Keratinocyte (primary cell): ENCODE data around the gene HBG2. TPM values are rescaled to one million over a fixed set of nuclear protein-coding genes. Genes with fewer than 3 reads are reported as not detected.
"Not testable (repeated sequence)": the region's sequence is repeated elsewhere in the genome, so short reads cannot be mapped to it uniquely, and the experiment has no call there.

Source experiments
- DNase-seq: peaks from one replicate; pipeline ENCODE4 v3.0.0-alpha.2; 2011; ENCODE audit warnings: low read depth, missing footprints, low spot score
- FAIRE-seq: peaks from 2 replicates; lab custom pipeline; 2011; peaks lifted over from hg19 to GRCh38; lab: Jason Lieb, UNC
- H2AFZ ChIP-seq: 2 replicates; pipeline ENCODE4 v1.6.0; 2012; ENCODE audit warnings: low read length, control low read depth, inconsistent platforms; ENCODE audit not compliant: control insufficient read depth
- H3K27ac ChIP-seq: 2 replicates; pipeline ENCODE4 v1.5.1; 2011; ENCODE audit warnings: low read length; ENCODE audit not compliant: control insufficient read depth, insufficient read depth
- H3K27me3 ChIP-seq: 3 replicates; pipeline ENCODE4 v1.6.0; 2011; ENCODE audit warnings: low read length; ENCODE audit not compliant: control insufficient read depth, insufficient read depth; ENCODE audit errors: extremely low read depth
- H3K36me3 ChIP-seq, 2 experiments: 2 replicates in 1 of 2; 3 replicates in 1 of 2; pipeline ENCODE4 v1.5.1; 2011; ENCODE audit warnings: low read length in 2 of 2, mild to moderate bottlenecking in 1 of 2; ENCODE audit not compliant: control insufficient read depth in 2 of 2, insufficient read depth in 2 of 2; ENCODE audit errors: extremely low read depth in 1 of 2
- H3K4me1 ChIP-seq: 3 replicates; pipeline ENCODE4 v1.5.1; 2011; ENCODE audit warnings: low read length; ENCODE audit not compliant: control insufficient read depth, insufficient read depth; ENCODE audit errors: extremely low read depth
- H3K4me2 ChIP-seq: 3 replicates; pipeline ENCODE4 v1.6.0; 2011; ENCODE audit warnings: low read depth, low read length; ENCODE audit not compliant: control insufficient read depth, insufficient read depth; ENCODE audit errors: extremely low read depth
- H3K4me3 ChIP-seq, 3 experiments: fragments of 200-600 bp in 1 of 3; sonication (generic) in 1 of 3; 2 replicates in 2 of 3; 3 replicates in 1 of 3; pipeline ENCODE4 v1.5.1; 2011 to 2016; ENCODE audit warnings: low read length in 3 of 3, mild to moderate bottlenecking in 3 of 3, control low read depth in 2 of 3, inconsistent platforms in 1 of 3, low read depth in 1 of 3, mixed read lengths in 1 of 3, mixed run types in 1 of 3, moderate library complexity in 1 of 3; ENCODE audit not compliant: control insufficient read depth in 2 of 3, insufficient read depth in 2 of 3; ENCODE audit errors: extremely low read depth in 1 of 3
- H3K79me2 ChIP-seq: 2 replicates; pipeline ENCODE4 v1.6.0; 2012; ENCODE audit warnings: low read length; ENCODE audit not compliant: control insufficient read depth, insufficient read depth
- H3K9ac ChIP-seq: 3 replicates; pipeline ENCODE4 v1.6.0; 2011; ENCODE audit warnings: low read length; ENCODE audit not compliant: control insufficient read depth, insufficient read depth; ENCODE audit errors: extremely low read depth
- H3K9me1 ChIP-seq: 3 replicates; pipeline ENCODE4 v1.6.0; 2011; ENCODE audit warnings: low read length; ENCODE audit not compliant: control insufficient read depth, insufficient read depth; ENCODE audit errors: extremely low read depth
- H3K9me3 ChIP-seq: 2 replicates; pipeline ENCODE4 v1.5.1; 2012; ENCODE audit warnings: low read depth, low read length; ENCODE audit not compliant: control insufficient read depth
- H4K20me1 ChIP-seq: 3 replicates; pipeline ENCODE4 v1.6.0; 2011; ENCODE audit warnings: low read length; ENCODE audit not compliant: control insufficient read depth, insufficient read depth; ENCODE audit errors: extremely low read depth
- CTCF ChIP-seq, 3 experiments: IDR thresholded peaks in 1 of 3; conservative IDR thresholded peaks in 1 of 3; optimal IDR thresholded peaks in 1 of 3; 2 replicates in 2 of 3; 3 replicates in 1 of 3; pipeline versions ENCODE3 to v1.5.1; 2011; ENCODE audit warnings: low read length in 3 of 3, mild to moderate bottlenecking in 3 of 3, moderate library complexity in 2 of 3, control low read depth in 1 of 3, inconsistent platforms in 1 of 3; ENCODE audit not compliant: insufficient read depth in 2 of 3; ENCODE audit errors: extremely low read depth in 1 of 3
- EZH2 ChIP-seq: IDR thresholded peaks from one replicate; pipeline ENCODE4 v1.6.1; 2012; ENCODE audit warnings: inconsistent platforms, mild to moderate bottlenecking, low read length, moderate library complexity
- dilution Hi-C: fragments of 300-500 bp; cut with MboI; formaldehyde crosslinking; loops from one replicate; pipeline ENCODE4 v1.7.0; 2020; ENCODE audit warnings: low sequenced_read_pairs; ENCODE audit not compliant: extremely low pct_ligation_motif_present
- polyA plus RNA-seq, 5 experiments: library from polyadenylated mRNA; depleted of rRNA in 3 of 5; stranded (reverse) in 3 of 5; stranded (forward) in 1 of 5; unstranded in 1 of 5; fragments of >200 nt; gene quantifications; 1 replicate in 1 of 5; 2 replicates in 3 of 5; 3 replicates in 1 of 5; pipeline versions ENCODE4 v1.2.1 to v1.2.3, GENCODE V29; 2011 to 2012; ENCODE audit warnings: missing spikeins in 2 of 5, low read depth in 1 of 5, low replicate concordance in 1 of 5

Gene HBG2
- polyA plus RNA-seq, 1 donor (not counting 4 experiments of a cell fraction or from before 2014, with no cell fraction given) = 0.73 TPM

GRCh38 chr11:5248498-5248897 lies 6.1 kb downstream of the HBG2 start:
- H3K27ac ChIP-seq, H3K9me1 ChIP-seq, dilution Hi-C loops, FAIRE-seq, H3K4me2 ChIP-seq, H3K9me3 ChIP-seq, H3K79me2 ChIP-seq, H3K9ac ChIP-seq, DNase-seq, H2AFZ ChIP-seq, H3K27me3 ChIP-seq, H4K20me1 ChIP-seq, H3K36me3 ChIP-seq, H3K4me1 ChIP-seq, H3K4me3 ChIP-seq: not testable (repeated sequence)

GRCh38 chr11:5247472-5248192 lies 6.9 kb downstream of the HBG2 start:
- Histone ChIP-seq H3K4me2 (no peak overlapping the region), H3K27ac (no peak overlapping the region), H3K27me3 (no peaks in the 10 kb centered on the region), H4K20me1 (no peaks in the 10 kb centered on the region), H3K9me3 (no peaks in the 10 kb centered on the region), H3K9ac (no peak overlapping the region), H3K9me1 (no peaks in the 10 kb centered on the region), H2AFZ (no peak overlapping the region), H3K4me1 (no peaks in the 10 kb centered on the region), H3K36me3 (no peaks in the 10 kb centered on the region), H3K4me3 (no peak overlapping the region), H3K79me2 (no peaks in the 10 kb centered on the region)
- no peak for DNase-seq
- TF ChIP-seq EZH2 = no peak
- no peak for FAIRE-seq
- dilution Hi-C loops = no loop called here

GRCh38 chr11:5246772-5247471 lies 7.7 kb downstream of the HBG2 start:
- Histone ChIP-seq H3K9me1 (no peaks in the 10 kb centered on the region), H3K4me2 (no peak overlapping the region), H3K4me3 (no peak overlapping the region), H3K36me3 (no peaks in the 10 kb centered on the region), H3K79me2 (no peaks in the 10 kb centered on the region), H2AFZ (no peak overlapping the region), H3K27ac (no peak overlapping the region), H3K27me3 (no peaks in the 10 kb centered on the region), H4K20me1 (no peaks in the 10 kb centered on the region), H3K9ac (no peak overlapping the region), H3K4me1 (no peaks in the 10 kb centered on the region), H3K9me3 (no peaks in the 10 kb centered on the region)
- no peak for TF ChIP-seq CTCF (optimal IDR thresholded peaks at IDR 0.05 in 1 of 3, IDR thresholded peaks at IDR 0.05 in 1 of 3, conservative IDR thresholded peaks at IDR 0.05 in 1 of 3; ENCODE audit: extremely low read depth in 1 of 3, insufficient read depth in 2 of 3, low read length in 3 of 3)
- TF ChIP-seq EZH2 = no peak
- FAIRE-seq (no peak), DNase-seq (no peak)
- dilution Hi-C loops = no loop called here
